HEK293T (cell line): ENCODE measurements around the gene CIB4.

Experiments used
- BHLHE40 ChIP-seq: fragments of 450-650 bp; IDR thresholded peaks from 2 replicates; pipeline ENCODE4 v1.6.1; 2016; ENCODE audit warnings: mild to moderate bottlenecking, moderate library complexity, borderline replicate concordance
- FOXK2 ChIP-seq: fragments of 450-650 bp; IDR thresholded peaks from 2 replicates; pipeline ENCODE4 v1.6.1; 2016; ENCODE audit warnings: mild to moderate bottlenecking
- LEF1 ChIP-seq: fragments of 450-650 bp; IDR thresholded peaks from 2 replicates; pipeline ENCODE4 v1.6.1; 2017; ENCODE audit warnings: mild to moderate bottlenecking, borderline replicate concordance
- PKNOX1 ChIP-seq: fragments of 450-650 bp; IDR thresholded peaks from 2 replicates; pipeline ENCODE4 v1.6.1; 2016
- SP1 ChIP-seq: fragments of 450-650 bp; IDR thresholded peaks from 2 replicates; pipeline ENCODE4 v1.6.1; 2017
- SUZ12 ChIP-seq: fragments of 450-650 bp; IDR thresholded peaks from 2 replicates; pipeline ENCODE4 v1.6.1; 2016; ENCODE audit warnings: mild to moderate bottlenecking

GRCh38 chr2:26587994-26588393 is 53.2 kb downstream of the CIB4 start:
- TF ChIP-seq SUZ12, result no peak
- TF ChIP-seq PKNOX1, result no peak
- no peak for TF ChIP-seq FOXK2
- no peak for TF ChIP-seq SP1
- no peak for TF ChIP-seq BHLHE40
- no peak for TF ChIP-seq LEF1
